ENCODE measurements around the gene VAT1L. TPM values are rescaled to one million over a fixed set of nuclear protein-coding genes. Genes with fewer than 3 reads are reported as not detected.

VAT1L gene
- total RNA-seq, 4 donors from 2014 or later: 0.80 to 1.4 (median 1.2) TPM

- no peak for DNase-seq
- Histone ChIP-seq H3K27me3 (no peaks in the 10 kb centered on the region), H3K27ac (no peak overlapping the region), H3K9me3 (no peaks in the 10 kb centered on the region), H3K4me3 (no peak overlapping the region), H3K4me1 (no peaks in the 10 kb centered on the region), H3K36me3 (no peaks in the 10 kb centered on the region)
- TF ChIP-seq CTCF (IDR thresholded peaks at IDR 0.05): no peak
- no peak for TF ChIP-seq POLR2A (IDR thresholded peaks at IDR 0.05)
- TF ChIP-seq POLR2AphosphoS5 (IDR thresholded peaks at IDR 0.05): no peak
- no peak for TF ChIP-seq EP300 (IDR thresholded peaks at IDR 0.05; ENCODE audit: low read depth)
- intact Hi-C loops (cut with DNase I; ENCODE audit: low total_unique reads): no loop called here
- in situ Hi-C loops (cut with MboI; ENCODE audit: low pct_ligation_motif_present in 1 of 4, low pct_unique_long_range_greater_than_20kb in 1 of 4, low sequenced_read_pairs in 3 of 4): no loop called here
- 76 to 92% methylated on average over 3 of the region's 3 CpGs for WGBS, 2 donors (ENCODE audit: low coverage in 1 of 2)
Measured at GRCh38 chr16:77985111-77985510, 196.7 kb downstream of the VAT1L start.

- DNase-seq: no peak
- Histone ChIP-seq H3K4me1 (no peaks in the 10 kb centered on the region), H3K27ac (no peak overlapping the region), H3K27me3 (no peaks in the 10 kb centered on the region), H3K9me3 (no peaks in the 10 kb centered on the region), H3K4me3 (no peak overlapping the region), H3K36me3 (no peaks in the 10 kb centered on the region)
- in situ Hi-C loops (cut with MboI; ENCODE audit: low pct_ligation_motif_present in 1 of 4, low pct_unique_long_range_greater_than_20kb in 1 of 4, low sequenced_read_pairs in 3 of 4): no loop called here
- no peak for TF ChIP-seq POLR2A (IDR thresholded peaks at IDR 0.05)
- TF ChIP-seq EP300 (IDR thresholded peaks at IDR 0.05; ENCODE audit: low read depth): no peak
- intact Hi-C loops (cut with DNase I; ENCODE audit: low total_unique reads): no loop called here
- 89 to 94% methylated on average over 6 to 7 of the region's 7 CpGs for WGBS, 2 donors (ENCODE audit: low coverage in 1 of 2)
Measured at GRCh38 chr16:77986011-77986740, 197.8 kb downstream of the VAT1L start.

GRCh38 chr16:77987810-77988209 is 199.4 kb downstream of the VAT1L start:
- Histone ChIP-seq H3K27me3 (no peaks in the 10 kb centered on the region), H3K36me3 (no peaks in the 10 kb centered on the region), H3K4me1 (peaks cover 0 to under 1% (median under 1%) of the 10 kb centered on the region in 4 donors), H3K4me3 (no peak overlapping the region), H3K27ac (peak overlapping the region in 3 of 4 donors; percentile 2 to 49 (median 25)), H3K9me3 (no peaks in the 10 kb centered on the region)
- intact Hi-C loops (cut with DNase I; ENCODE audit: low total_unique reads): no loop called here
- no peak for DNase-seq
- no peak for TF ChIP-seq CTCF (IDR thresholded peaks at IDR 0.05)
- TF ChIP-seq POLR2AphosphoS5 (IDR thresholded peaks at IDR 0.05): no peak
- no peak for TF ChIP-seq POLR2A (IDR thresholded peaks at IDR 0.05)
- in situ Hi-C loops (cut with MboI; ENCODE audit: low pct_ligation_motif_present in 1 of 4, low pct_unique_long_range_greater_than_20kb in 1 of 4, low sequenced_read_pairs in 3 of 4): no loop called here
- 14 to 39% methylated on average over 2 of the region's 2 CpGs for WGBS, 2 donors (ENCODE audit: low coverage in 1 of 2)

GRCh38 chr16:77989846-77990245 is 201.5 kb downstream of the VAT1L start:
- H3K4me3 ChIP-seq: no peak overlapping the region
- no peaks in the 10 kb centered on the region for H3K36me3 ChIP-seq
- peaks cover 0 to 6% (median 2%) of the 10 kb centered on the region in 4 donors for H3K4me1 ChIP-seq
- no peaks in the 10 kb centered on the region for H3K27me3 ChIP-seq
- TF ChIP-seq EP300 (IDR thresholded peaks at IDR 0.05; ENCODE audit: low read depth) (no peak), POLR2AphosphoS5 (IDR thresholded peaks at IDR 0.05) (no peak), POLR2A (IDR thresholded peaks at IDR 0.05) (no peak), CTCF (IDR thresholded peaks at IDR 0.05) (no peak)
- intact Hi-C loops (cut with DNase I; ENCODE audit: low total_unique reads): no loop called here
- DNase-seq: no peak
- no peak overlapping the region for H3K27ac ChIP-seq
- WGBS, 2 donors (ENCODE audit: low coverage in 1 of 2): 62 to 69% methylated on average over 4 of the region's 4 CpGs
- no peaks in the 10 kb centered on the region for H3K9me3 ChIP-seq
- in situ Hi-C loops (cut with MboI; ENCODE audit: low pct_ligation_motif_present in 1 of 4, low pct_unique_long_range_greater_than_20kb in 1 of 4, low sequenced_read_pairs in 3 of 4): no loop called here
